Neuron (in vitro differentiated cells): ENCODE data around the gene FLRT1.

Experiments used
- H2AFZ ChIP-seq: one replicate; pipeline ENCODE4 v1.6.1; 2013; ENCODE audit warnings: low read depth, mild to moderate bottlenecking, inconsistent platforms, low read length, moderate library complexity
- H3K27me3 ChIP-seq: one replicate; pipeline ENCODE4 v1.6.1; 2013; ENCODE audit warnings: low read length; ENCODE audit not compliant: insufficient read depth
- H3K36me3 ChIP-seq: one replicate; pipeline ENCODE4 v1.6.1; 2013; ENCODE audit warnings: low read length; ENCODE audit not compliant: insufficient read depth
- H3K4me1 ChIP-seq: one replicate; pipeline ENCODE4 v1.6.1; 2013; ENCODE audit warnings: low read length; ENCODE audit not compliant: insufficient read depth
- H3K4me3 ChIP-seq: 2 replicates; pipeline ENCODE4 v1.5.1; 2013; ENCODE audit warnings: mild to moderate bottlenecking, low read length, moderate library complexity
- H3K9me3 ChIP-seq: one replicate; pipeline ENCODE4 v1.6.1; 2013; ENCODE audit warnings: low read length

Gene FLRT1

DNA sequence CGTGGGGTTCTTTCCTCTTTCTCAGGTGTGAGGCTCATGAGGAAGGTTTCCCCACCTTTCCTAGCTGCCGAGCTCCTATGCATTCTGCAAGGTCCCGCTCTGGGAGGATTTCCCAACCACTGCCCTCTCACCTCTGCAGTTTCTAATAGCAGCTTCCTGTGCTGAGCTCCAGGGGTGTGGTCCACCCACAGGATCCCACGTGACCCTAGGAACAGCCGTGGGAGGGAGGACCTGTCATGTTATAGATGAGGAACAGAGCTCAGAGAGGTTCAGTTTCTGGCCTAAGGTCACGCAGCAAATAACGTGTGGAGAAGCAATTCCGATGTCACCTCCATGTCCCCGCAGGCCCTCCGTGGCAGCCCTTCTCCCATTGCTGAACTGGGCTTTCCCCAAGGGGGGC, 38.5 kb downstream of the FLRT1 start:
- no peak overlapping the region for H2AFZ ChIP-seq
- no peaks in the 10 kb centered on the region for H3K27me3 ChIP-seq
- H3K9me3 ChIP-seq = no peaks in the 10 kb centered on the region
- no peaks in the 10 kb centered on the region for H3K36me3 ChIP-seq
- H3K4me1 ChIP-seq = peaks cover 30% of the 10 kb centered on the region
- no peak overlapping the region for H3K4me3 ChIP-seq

DNA sequence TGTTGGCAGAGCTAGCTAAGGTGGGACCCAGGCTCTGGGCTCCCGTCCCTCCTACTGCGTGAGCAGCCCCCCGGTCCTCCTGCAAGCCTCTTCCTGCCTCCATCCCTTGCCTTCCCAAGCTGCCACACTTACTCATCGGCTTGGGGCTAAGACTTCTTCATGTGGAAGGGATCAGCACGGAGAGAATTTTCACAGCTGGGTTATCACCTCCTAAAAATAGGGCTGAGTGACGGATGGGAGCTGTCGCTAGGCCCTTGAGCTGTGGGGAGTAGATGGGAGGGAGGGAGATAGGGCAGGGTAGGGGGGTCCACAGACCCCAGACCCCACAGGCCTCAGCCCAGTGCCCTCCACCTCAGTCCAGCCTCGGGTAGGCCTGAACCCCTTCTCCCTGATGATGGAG, 41.0 kb downstream of the FLRT1 start:
- Histone ChIP-seq H2AFZ (no peak overlapping the region), H3K4me3 (no peak overlapping the region), H3K4me1 (peaks cover 18% of the 10 kb centered on the region), H3K36me3 (no peaks in the 10 kb centered on the region), H3K27me3 (no peaks in the 10 kb centered on the region), H3K9me3 (no peaks in the 10 kb centered on the region)

DNA sequence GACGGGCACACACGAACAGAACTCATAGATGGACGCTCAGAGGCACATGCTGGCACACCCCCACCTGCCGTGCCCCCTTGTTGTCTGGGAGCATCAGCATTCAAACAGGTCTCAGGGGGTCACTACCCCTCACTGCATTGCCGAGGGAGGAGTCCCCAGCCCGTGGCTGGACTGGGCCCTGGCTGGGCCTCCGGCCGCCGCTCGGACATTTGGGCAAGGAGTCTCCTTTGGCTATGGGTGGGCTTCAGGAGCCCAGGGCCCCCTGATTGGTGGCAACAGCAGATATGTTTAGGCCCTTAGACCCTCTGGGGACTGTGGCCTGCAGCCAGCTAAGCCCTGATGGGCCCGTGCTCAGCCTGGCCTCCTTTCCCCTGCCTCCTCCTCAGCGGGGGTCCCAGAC, 41.9 kb downstream of the FLRT1 start:
- Histone ChIP-seq H3K9me3 (no peaks in the 10 kb centered on the region), H3K36me3 (no peaks in the 10 kb centered on the region), H3K4me3 (no peak overlapping the region), H3K4me1 (peaks cover 16% of the 10 kb centered on the region), H3K27me3 (no peaks in the 10 kb centered on the region), H2AFZ (no peak overlapping the region)

DNA sequence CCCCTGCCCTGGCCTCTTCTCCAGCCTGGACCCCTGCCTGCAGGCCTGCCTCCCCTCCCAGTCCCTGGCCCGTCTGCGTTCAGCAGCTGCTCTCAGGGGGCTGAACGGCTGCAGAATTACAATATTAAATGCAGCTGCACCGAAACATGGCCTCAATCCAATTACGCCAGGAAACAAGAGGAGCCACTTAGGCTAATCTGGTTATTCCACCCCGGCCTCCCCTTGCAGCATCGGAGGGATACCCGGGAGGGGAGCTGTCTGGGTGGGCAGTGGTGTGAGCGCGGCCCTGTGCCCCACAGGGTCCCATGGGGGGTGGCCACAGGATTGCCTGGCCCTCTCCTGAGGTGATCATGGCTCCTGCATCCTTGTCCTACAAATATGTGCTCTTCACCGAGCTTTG, 42.6 kb downstream of the FLRT1 start:
- no peak overlapping the region for H3K4me3 ChIP-seq
- no peaks in the 10 kb centered on the region for H3K36me3 ChIP-seq
- H3K27me3 ChIP-seq = no peaks in the 10 kb centered on the region
- H2AFZ ChIP-seq = no peak overlapping the region
- H3K4me1 ChIP-seq = peaks cover 16% of the 10 kb centered on the region
- no peaks in the 10 kb centered on the region for H3K9me3 ChIP-seq

DNA sequence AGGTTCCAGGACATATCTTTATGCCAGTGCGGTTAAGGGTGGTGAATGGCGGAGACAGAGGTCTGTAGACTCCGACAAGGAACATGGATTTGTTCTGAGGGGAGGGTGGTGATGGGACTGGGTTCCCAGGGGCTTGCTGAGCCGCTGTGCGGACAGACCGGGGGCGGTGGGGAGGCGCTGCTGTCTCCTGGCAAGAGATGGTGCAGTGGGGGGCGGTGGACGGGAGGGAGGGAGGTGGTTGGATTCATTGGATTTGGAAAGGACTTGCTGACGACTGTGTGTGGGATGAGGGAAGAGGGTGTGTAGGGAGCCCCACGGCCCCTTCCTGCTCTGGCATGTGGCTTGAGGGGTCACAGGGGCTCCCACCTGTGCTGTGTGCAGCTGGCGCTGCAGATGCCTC, 43.2 kb downstream of the FLRT1 start:
- Histone ChIP-seq H3K4me1 (peaks cover 13% of the 10 kb centered on the region), H3K4me3 (no peak overlapping the region), H3K9me3 (no peaks in the 10 kb centered on the region), H2AFZ (no peak overlapping the region), H3K27me3 (no peaks in the 10 kb centered on the region), H3K36me3 (no peaks in the 10 kb centered on the region)

DNA sequence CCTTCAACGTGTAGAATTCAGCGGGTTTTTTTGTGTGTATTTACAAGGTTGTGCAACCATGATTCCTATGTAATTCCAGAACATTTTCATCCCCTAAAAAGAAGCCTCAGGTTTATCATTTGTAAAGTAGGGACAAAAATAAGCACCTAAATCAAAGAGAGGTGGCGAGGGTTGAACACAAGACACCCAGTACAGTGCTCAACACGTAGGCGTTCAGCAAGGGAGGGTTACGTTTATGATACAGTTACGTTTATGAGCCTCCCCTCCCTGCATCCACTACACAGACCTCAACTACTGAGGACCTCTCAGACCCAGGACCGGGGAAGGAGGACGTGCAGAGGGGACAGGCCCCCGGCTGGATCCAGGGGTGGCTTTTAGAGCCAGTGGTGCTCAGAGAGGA, 44.7 kb downstream of the FLRT1 start:
- Histone ChIP-seq H3K4me3 (no peak overlapping the region), H3K9me3 (no peaks in the 10 kb centered on the region), H3K4me1 (peaks cover 13% of the 10 kb centered on the region), H3K36me3 (no peaks in the 10 kb centered on the region), H3K27me3 (no peaks in the 10 kb centered on the region), H2AFZ (no peak overlapping the region)

DNA sequence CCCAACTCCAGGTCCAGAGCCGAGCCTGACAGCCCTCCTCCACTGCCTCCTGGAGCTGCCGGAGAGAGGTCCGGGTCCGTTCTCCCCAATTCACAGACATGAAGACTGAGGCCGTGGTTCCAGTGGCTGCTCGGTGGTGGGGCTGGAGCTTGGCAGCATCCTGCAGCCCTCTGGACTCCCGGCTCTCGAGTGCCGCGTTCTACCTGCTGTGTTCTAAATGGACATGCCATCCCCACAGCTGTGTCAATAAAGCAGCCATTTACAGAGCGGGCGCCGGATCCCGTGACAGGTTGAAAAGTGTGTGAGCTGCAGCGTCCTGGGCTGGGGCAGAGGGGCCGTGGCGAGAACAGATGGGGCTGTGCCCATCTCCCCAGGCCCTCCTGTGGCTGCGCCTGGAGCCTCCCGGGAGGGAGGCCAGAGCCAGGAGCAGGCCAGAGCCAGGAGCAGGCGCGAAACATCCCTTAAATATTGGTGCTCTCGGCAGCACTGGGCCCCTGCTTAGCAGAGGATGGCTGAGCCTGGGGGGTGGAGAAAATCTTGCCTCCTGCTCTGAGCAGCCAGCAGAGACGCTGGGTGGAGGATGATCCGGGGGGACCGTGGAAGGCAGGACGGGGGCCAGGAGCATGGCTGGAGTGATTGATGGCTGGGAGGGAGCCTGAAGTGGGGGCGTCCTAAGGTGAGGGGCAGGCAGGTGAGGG, 46.2 kb downstream of the FLRT1 start:
- Histone ChIP-seq H3K27me3 (peaks cover 4% of the 10 kb centered on the region), H3K9me3 (no peaks in the 10 kb centered on the region), H3K36me3 (no peaks in the 10 kb centered on the region), H3K4me1 (peaks cover 22% of the 10 kb centered on the region), H3K4me3 (no peak overlapping the region), H2AFZ (no peak overlapping the region)

DNA sequence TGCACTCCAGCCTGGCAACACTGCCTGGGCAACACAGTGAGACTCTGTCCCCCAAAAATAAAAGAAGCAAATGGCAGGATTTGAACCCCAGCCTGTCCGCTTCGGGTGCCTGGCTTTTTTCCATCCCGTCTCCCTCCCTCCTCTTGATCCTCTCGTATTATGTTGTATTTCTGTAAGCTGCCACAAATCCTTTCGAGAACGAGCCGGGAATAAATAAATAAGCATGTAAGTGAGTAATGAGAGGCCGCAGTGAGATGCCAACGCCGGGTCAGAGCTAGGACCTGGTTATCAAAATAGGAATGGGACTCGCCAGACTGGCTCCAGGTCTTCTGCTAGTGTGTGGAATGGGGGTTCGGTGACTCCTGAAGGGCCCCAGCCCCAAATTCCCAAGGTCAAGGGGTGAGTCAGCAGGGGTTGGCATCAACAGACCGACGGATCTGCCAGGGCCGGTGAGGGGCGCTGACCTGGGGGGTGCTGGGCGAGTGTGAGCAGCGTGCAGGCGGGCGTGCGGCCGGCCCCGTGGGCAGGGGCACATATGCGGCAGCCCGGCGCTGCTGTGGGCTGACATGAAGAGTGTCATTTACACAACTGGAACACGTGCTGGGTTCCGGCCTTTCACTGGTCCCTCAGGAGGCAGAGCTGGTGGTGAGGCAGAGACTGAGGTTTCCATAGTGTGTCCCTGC, 47.8 kb downstream of the FLRT1 start:
- Histone ChIP-seq H3K9me3 (no peaks in the 10 kb centered on the region), H3K27me3 (peaks cover 13% of the 10 kb centered on the region), H3K36me3 (no peaks in the 10 kb centered on the region), H3K4me3 (no peak overlapping the region), H2AFZ (no peak overlapping the region), H3K4me1 (peaks cover 14% of the 10 kb centered on the region)

DNA sequence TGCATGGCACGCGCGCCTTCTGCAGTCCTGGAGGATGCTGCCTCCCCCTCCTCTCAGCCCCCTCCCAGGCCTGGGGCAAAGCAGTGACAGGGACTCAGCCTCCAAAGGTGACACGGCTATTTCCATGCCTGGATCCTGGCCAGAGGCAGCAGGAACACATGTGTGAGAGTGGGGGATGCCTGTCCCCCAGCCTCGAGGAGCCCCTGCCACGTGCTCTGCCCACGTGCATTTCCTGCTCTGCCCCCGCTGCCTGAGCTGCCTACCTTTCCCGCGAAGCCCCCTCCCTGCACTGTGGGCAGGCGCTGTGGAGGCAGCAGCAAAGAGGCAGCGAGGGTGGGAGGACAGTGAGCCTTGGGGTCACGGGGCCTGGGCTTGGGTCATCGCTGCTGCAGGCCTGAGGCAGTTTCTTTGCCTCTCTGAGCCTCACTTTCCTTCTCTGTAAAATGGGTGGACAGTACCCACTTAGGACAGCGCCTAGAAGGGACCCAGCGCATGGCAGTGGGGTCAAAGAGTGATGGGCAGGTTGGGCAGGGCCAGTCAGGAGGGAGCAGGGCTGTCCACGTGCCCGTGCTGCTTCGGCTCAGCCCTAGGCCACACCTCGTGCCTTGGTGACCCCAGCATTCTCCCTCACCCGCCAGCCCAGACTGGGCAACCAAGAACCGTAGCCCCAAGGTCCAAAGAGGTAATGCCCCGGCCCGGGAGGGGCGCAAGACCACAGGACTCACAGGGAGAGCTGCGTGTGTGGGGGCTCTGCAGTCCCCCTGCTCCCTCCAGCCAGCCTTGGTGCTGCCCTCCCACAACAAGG, 48.6 kb downstream of the FLRT1 start:
- no peak overlapping the region for H3K4me3 ChIP-seq
- no peaks in the 10 kb centered on the region for H3K36me3 ChIP-seq
- H2AFZ ChIP-seq = no peak overlapping the region
- peaks cover 12% of the 10 kb centered on the region for H3K4me1 ChIP-seq
- H3K9me3 ChIP-seq = no peaks in the 10 kb centered on the region
- peaks cover 15% of the 10 kb centered on the region for H3K27me3 ChIP-seq

DNA sequence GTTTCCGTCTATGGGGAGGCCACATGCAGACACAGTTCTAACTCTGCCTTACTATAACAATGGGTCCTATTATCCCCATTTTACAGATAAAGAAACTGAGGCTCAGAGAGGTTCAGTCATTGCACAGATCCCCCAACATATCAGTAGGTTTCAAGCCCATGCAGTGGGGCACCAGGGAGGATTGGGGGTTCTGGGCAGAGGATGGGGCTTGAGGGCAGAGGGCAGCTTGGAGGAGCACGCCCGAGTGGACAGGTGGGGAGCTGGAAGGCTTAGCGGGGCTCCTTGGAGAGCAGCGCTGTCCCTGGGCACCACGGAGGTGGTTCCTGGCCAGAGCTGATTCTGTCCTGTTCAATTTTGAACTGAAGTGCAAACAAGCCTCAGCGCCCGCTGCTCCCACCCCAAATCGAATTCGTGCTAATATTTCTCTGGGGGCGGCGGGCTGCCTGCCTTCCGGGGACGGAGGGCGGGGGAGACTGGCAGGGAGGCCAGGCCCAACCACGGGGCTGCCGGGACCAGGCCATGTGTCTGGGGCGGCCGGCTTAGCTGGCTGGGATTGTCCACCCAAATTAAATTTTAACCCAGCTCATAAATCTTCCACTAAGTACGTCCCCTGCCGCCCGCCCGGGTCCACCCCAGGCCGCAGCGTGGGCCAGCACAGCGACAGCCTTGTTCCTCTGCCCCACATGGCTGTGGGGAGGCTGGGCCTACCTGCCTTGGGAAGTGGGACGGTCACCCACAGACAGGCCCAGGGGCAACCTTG, 49.4 kb downstream of the FLRT1 start:
- no peaks in the 10 kb centered on the region for H3K36me3 ChIP-seq
- no peak overlapping the region for H3K4me3 ChIP-seq
- H3K4me1 ChIP-seq = peaks cover 19% of the 10 kb centered on the region
- no peak overlapping the region for H2AFZ ChIP-seq
- peaks cover 21% of the 10 kb centered on the region for H3K27me3 ChIP-seq
- H3K9me3 ChIP-seq = no peaks in the 10 kb centered on the region
